SKM-1 treated with dmso at 0.1 percent for 144 hours (cell line): ENCODE data around the gene PIGC.

Experiments used
- DNase-seq: peaks from one replicate; lab custom pipeline; 2025; ENCODE audit not compliant: unreplicated experiment; lab: John Stamatoyannopoulos, UW

PIGC gene

GRCh38 chr1:172400722-172401105, 43.2 kb downstream of the PIGC start:
- DNase-seq, result no peak

- no peak for DNase-seq
These were observed 43.8 kb downstream of the PIGC start for GRCh38 chr1:172399756-172400721.

GRCh38 chr1:172398970-172399755, 44.7 kb downstream of the PIGC start:
- DNase-seq, result peak; percentile 12

- no peak for DNase-seq
These were observed 45.7 kb downstream of the PIGC start for GRCh38 chr1:172398193-172398592.

GRCh38 chr1:172397633-172398032, 46.2 kb downstream of the PIGC start:
- no peak for DNase-seq

GRCh38 chr1:172397221-172397620, 46.6 kb downstream of the PIGC start:
- no peak for DNase-seq

- DNase-seq, result no peak
These were observed 48.3 kb downstream of the PIGC start for GRCh38 chr1:172395576-172395975.

- DNase-seq, result no peak
These were observed 49.1 kb downstream of the PIGC start for GRCh38 chr1:172394811-172395210.

- DNase-seq, result no peak
These were observed 49.6 kb downstream of the PIGC start for GRCh38 chr1:172394141-172394751.

GRCh38 chr1:172393354-172393753, 50.5 kb downstream of the PIGC start:
- DNase-seq, result no peak

GRCh38 chr1:172391976-172392375, 51.9 kb downstream of the PIGC start:
- no peak for DNase-seq
